ENCODE results near the gene CADPS.

The CADPS gene

DNA sequence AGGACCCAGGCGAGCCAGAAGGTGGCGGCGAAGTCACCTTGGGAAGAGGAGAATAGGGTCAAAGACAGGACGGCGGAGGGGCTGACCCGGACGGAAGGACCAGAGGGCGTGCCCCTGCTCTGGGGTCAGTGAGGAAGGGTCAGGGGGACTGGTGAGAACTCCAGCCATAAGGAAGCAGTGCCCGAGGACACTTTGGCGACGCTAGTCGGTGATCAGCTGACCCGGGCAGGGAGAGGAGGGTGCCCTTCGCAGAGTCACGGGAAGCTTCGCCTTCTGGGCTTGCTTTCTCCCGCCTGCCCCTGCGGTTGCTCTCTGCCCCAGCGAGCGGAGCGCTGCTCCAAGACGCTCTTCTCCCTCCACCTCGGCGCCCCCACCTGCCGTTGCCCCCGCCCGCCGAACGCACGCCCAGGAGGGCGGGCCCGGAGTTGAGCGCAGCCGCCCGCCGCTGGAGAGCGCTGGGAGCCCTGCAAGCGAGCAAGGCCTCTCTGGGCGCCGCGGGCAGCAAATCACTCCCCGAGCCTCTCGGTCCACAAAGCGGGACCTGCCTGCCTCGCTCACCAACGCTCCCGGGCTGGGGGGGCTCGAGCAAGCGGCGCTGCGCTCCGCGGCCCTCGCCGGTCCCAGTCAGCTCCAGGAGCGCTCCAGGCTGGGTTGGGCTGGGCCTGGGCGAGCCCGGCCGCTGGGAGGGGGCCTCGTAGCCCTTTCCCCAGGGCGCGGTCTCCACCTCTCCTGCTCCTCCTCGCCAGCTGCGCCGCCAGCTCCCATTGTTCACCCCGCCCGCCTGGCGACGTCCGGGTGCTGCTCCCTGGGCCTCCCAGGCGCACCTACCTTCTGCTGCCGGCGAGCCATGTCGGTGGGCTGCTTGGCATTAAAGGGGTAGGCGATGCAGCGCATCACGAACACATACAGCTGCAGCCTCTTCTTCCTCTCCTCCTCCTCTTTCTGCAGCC lies 1.2 kb downstream of the CADPS start:
- Histone ChIP-seq H3K27me3 (ENCODE audit: insufficient read depth, insufficient read length) (no peaks in the 10 kb centered on the region), H3K9me3 (ENCODE audit: insufficient read depth, low read length) (no peaks in the 10 kb centered on the region), H3K4me1 (ENCODE audit: insufficient read depth, insufficient read length) (no peaks in the 10 kb centered on the region), H3K9ac (ENCODE audit: insufficient read length, low read depth) (peak overlapping the region; percentile 95), H3K4me3 (ENCODE audit: insufficient read length, low read depth) (peak overlapping the region; percentile 85), H3K36me3 (ENCODE audit: insufficient read depth, insufficient read length, low read length) (no peaks in the 10 kb centered on the region)
- DNase-seq (ENCODE audit: low read depth, low spot score), result peak; percentile 82
- TF ChIP-seq YY1 (IDR thresholded peaks at IDR 0.05; ENCODE audit: insufficient read depth, insufficient read length), result no peak
- TF ChIP-seq ZNF274 (IDR thresholded peaks at IDR 0.05; ENCODE audit: low read depth, low read length), result no peak
- TF ChIP-seq SUZ12 (IDR thresholded peaks at IDR 0.05; ENCODE audit: extremely low read depth, insufficient read depth, insufficient read length), result no peak

DNA sequence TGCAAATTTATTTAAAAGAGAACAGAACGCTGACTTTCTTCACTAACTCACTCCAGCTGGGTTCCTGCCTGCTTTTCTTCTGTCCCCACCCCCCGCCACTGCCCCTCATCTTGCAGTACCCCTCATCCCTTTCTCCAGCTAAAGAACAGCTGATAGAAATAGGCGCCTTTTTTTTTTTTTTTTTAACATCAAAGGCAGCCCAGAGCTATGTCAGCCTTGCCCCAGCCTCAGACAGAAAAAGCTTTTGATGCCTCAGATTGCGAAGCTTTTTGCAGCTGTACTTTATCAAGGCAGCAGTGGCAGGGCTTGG lies 1.8 kb downstream of the CADPS start:
- TF ChIP-seq ZNF274 (IDR thresholded peaks at IDR 0.05; ENCODE audit: low read depth, low read length), result no peak
- no peak for TF ChIP-seq YY1 (IDR thresholded peaks at IDR 0.05; ENCODE audit: insufficient read depth, insufficient read length)
- TF ChIP-seq SUZ12 (IDR thresholded peaks at IDR 0.05; ENCODE audit: extremely low read depth, insufficient read depth, insufficient read length), result no peak
- Histone ChIP-seq H3K4me3 (ENCODE audit: insufficient read length, low read depth) (peak overlapping the region; percentile 85), H3K4me1 (ENCODE audit: insufficient read depth, insufficient read length) (no peaks in the 10 kb centered on the region), H3K36me3 (ENCODE audit: insufficient read depth, insufficient read length, low read length) (no peaks in the 10 kb centered on the region), H3K9ac (ENCODE audit: insufficient read length, low read depth) (peak overlapping the region; percentile 95), H3K27me3 (ENCODE audit: insufficient read depth, insufficient read length) (no peaks in the 10 kb centered on the region), H3K9me3 (ENCODE audit: insufficient read depth, low read length) (no peaks in the 10 kb centered on the region)
- no peak for DNase-seq (ENCODE audit: low read depth, low spot score)

DNA sequence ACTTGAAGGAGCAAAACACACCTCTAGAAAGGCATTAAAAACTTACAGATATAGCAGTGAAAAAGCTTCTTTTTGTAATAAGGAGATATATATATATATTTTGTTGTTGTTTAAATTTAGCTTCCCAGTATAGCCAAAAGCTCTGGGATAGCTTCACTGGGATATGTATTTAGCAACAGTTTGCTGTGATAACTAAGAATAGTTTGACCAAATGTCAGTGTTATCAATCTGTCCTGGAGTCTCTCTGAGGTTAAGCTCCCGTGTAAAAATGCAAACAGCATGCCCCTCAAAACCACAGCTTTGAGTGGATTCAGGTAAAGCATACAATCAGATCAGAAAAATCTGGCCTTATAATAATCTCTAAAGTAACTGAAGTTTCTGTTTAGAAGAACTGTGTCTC lies 2.9 kb downstream of the CADPS start:
- no peaks in the 10 kb centered on the region for H3K4me1 ChIP-seq (ENCODE audit: insufficient read depth, insufficient read length)
- no peak for DNase-seq (ENCODE audit: low read depth, low spot score)
- H3K9ac ChIP-seq (ENCODE audit: insufficient read length, low read depth), result no peak overlapping the region
- TF ChIP-seq SUZ12 (IDR thresholded peaks at IDR 0.05; ENCODE audit: extremely low read depth, insufficient read depth, insufficient read length) (no peak), ZNF274 (IDR thresholded peaks at IDR 0.05; ENCODE audit: low read depth, low read length) (no peak), YY1 (IDR thresholded peaks at IDR 0.05; ENCODE audit: insufficient read depth, insufficient read length) (no peak)
- no peak overlapping the region for H3K4me3 ChIP-seq (ENCODE audit: insufficient read length, low read depth)
- no peaks in the 10 kb centered on the region for H3K27me3 ChIP-seq (ENCODE audit: insufficient read depth, insufficient read length)
- no peaks in the 10 kb centered on the region for H3K9me3 ChIP-seq (ENCODE audit: insufficient read depth, low read length)
- H3K36me3 ChIP-seq (ENCODE audit: insufficient read depth, insufficient read length, low read length), result no peaks in the 10 kb centered on the region

DNA sequence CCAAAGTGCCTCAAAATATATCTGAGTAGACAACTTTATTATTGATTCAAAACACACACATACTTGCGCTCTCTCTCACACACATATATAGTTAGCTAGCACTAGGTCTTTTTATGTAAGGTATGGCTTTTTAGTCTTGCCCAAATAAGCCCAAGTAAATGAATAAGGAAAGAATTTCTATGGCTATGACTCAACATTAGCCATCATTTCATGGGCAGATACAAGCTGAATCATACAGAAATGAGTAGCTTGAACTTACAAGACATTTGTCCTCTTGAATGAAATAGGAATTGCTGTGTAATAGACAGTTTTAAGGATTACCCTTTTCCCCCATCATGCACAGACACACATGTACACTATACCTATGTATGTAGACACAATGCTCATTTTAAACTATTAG lies 4.9 kb downstream of the CADPS start:
- Histone ChIP-seq H3K27me3 (ENCODE audit: insufficient read depth, insufficient read length) (no peaks in the 10 kb centered on the region), H3K9ac (ENCODE audit: insufficient read length, low read depth) (no peak overlapping the region), H3K36me3 (ENCODE audit: insufficient read depth, insufficient read length, low read length) (no peaks in the 10 kb centered on the region), H3K9me3 (ENCODE audit: insufficient read depth, low read length) (no peaks in the 10 kb centered on the region), H3K4me3 (ENCODE audit: insufficient read length, low read depth) (no peak overlapping the region), H3K4me1 (ENCODE audit: insufficient read depth, insufficient read length) (no peaks in the 10 kb centered on the region)
- DNase-seq (ENCODE audit: low read depth, low spot score), result no peak
- TF ChIP-seq ZNF274 (IDR thresholded peaks at IDR 0.05; ENCODE audit: low read depth, low read length), result no peak

DNA sequence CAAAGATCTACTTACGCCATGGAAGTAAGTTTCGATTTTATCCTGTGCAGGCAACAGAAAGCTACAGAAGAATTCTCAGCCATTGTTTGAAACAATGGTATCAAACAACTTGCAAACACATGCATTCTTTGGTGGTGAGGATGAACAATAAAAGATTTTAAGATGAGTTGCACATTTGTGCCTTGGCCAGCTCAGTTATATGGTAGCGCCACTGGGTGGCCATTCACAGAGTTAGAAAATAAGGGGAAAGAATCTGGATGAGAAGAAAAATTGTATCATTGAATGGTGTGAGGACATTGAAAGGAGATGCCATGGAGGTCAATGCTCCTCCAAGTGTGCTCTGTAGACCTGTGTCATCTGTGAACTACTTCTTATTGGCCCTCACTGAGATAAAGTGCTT lies 11.6 kb downstream of the CADPS start:
- Histone ChIP-seq H3K36me3 (ENCODE audit: insufficient read depth, insufficient read length, low read length) (no peaks in the 10 kb centered on the region), H3K9me3 (ENCODE audit: insufficient read depth, low read length) (no peaks in the 10 kb centered on the region), H3K4me1 (ENCODE audit: insufficient read depth, insufficient read length) (no peaks in the 10 kb centered on the region), H3K9ac (ENCODE audit: insufficient read length, low read depth) (no peak overlapping the region), H3K4me3 (ENCODE audit: insufficient read length, low read depth) (no peak overlapping the region), H3K27me3 (ENCODE audit: insufficient read depth, insufficient read length) (no peaks in the 10 kb centered on the region)
- TF ChIP-seq YY1 (IDR thresholded peaks at IDR 0.05; ENCODE audit: insufficient read depth, insufficient read length), result no peak
- no peak for TF ChIP-seq SUZ12 (IDR thresholded peaks at IDR 0.05; ENCODE audit: extremely low read depth, insufficient read depth, insufficient read length)
- TF ChIP-seq ZNF274 (IDR thresholded peaks at IDR 0.05; ENCODE audit: low read depth, low read length), result no peak
- DNase-seq (ENCODE audit: low read depth, low spot score), result no peak

DNA sequence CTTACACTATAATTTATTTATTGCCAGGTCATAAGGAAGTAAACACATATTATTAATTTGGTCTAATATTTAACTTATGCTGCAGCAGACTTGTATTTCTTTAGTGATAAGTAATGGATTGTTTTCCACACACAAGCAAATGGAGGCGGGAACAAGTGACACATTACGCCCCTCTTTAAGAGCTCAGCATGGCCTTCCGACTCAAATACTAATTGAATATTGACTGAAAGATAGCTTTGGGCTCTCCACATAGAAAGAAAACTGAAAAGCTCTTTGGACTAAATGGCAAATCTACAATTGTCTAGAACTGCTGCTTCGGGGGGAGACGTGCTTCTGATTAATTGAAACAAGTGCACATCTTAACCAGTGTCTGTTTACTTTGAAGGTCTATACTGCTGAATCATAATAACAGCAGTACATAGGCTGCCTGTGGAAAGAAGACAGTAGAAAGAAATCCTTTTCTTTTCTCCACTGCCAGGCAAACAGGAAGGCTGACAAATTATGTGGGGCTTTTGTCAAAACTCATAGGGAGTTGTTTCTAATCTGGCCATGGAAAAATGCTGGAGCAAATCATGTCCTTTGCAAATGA lies 15.9 kb downstream of the CADPS start:
- Histone ChIP-seq H3K4me3 (ENCODE audit: insufficient read length, low read depth) (no peak overlapping the region), H3K36me3 (ENCODE audit: insufficient read depth, insufficient read length, low read length) (no peaks in the 10 kb centered on the region), H3K9ac (ENCODE audit: insufficient read length, low read depth) (no peak overlapping the region), H3K4me1 (ENCODE audit: insufficient read depth, insufficient read length) (no peaks in the 10 kb centered on the region), H3K9me3 (ENCODE audit: insufficient read depth, low read length) (no peaks in the 10 kb centered on the region), H3K27me3 (ENCODE audit: insufficient read depth, insufficient read length) (no peaks in the 10 kb centered on the region)
- DNase-seq (ENCODE audit: low read depth, low spot score), result no peak
- TF ChIP-seq YY1 (IDR thresholded peaks at IDR 0.05; ENCODE audit: insufficient read depth, insufficient read length), result no peak
- TF ChIP-seq SUZ12 (IDR thresholded peaks at IDR 0.05; ENCODE audit: extremely low read depth, insufficient read depth, insufficient read length), result no peak
- TF ChIP-seq ZNF274 (IDR thresholded peaks at IDR 0.05; ENCODE audit: low read depth, low read length), result no peak

DNA sequence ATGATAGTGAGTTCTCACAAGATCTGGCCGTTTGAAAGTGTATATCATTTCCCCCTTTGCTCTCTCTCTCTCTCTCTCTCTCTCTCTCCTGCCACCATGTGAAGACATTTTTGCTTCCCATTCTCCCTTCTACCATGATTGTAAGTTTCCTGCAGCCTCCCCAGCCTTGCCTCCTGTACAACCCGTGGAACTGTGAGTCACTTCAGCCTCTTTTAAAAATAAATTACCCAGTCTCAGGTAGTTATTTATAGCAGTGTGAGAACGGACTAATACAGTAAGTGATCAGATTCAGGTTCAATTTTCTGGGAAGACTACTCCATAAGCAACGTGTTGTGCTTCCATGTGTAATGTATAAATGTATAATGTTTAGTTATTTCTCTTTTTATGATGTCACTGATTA lies 29.2 kb downstream of the CADPS start:
- Histone ChIP-seq H3K27me3 (ENCODE audit: insufficient read depth, insufficient read length) (no peaks in the 10 kb centered on the region), H3K36me3 (ENCODE audit: insufficient read depth, insufficient read length, low read length) (no peaks in the 10 kb centered on the region), H3K4me1 (ENCODE audit: insufficient read depth, insufficient read length) (no peaks in the 10 kb centered on the region), H3K9me3 (ENCODE audit: insufficient read depth, low read length) (no peaks in the 10 kb centered on the region), H3K9ac (ENCODE audit: insufficient read length, low read depth) (no peak overlapping the region), H3K4me3 (ENCODE audit: insufficient read length, low read depth) (no peak overlapping the region)
- no peak for TF ChIP-seq SUZ12 (IDR thresholded peaks at IDR 0.05; ENCODE audit: extremely low read depth, insufficient read depth, insufficient read length)
- TF ChIP-seq YY1 (IDR thresholded peaks at IDR 0.05; ENCODE audit: insufficient read depth, insufficient read length), result no peak
- TF ChIP-seq ZNF274 (IDR thresholded peaks at IDR 0.05; ENCODE audit: low read depth, low read length), result no peak
- DNase-seq (ENCODE audit: low read depth, low spot score), result no peak
